Spleen (tissue), 7 donors: Measurements from ENCODE around the gene FANCL.

Source experiments
- CTCF ChIP-seq, 11 experiments: fragments of 200-600 bp in 7 of 11; fragments of 450-650 bp in 4 of 11; sonication (generic) in 4 of 11; IDR thresholded peaks in 8 of 11; conservative IDR thresholded peaks in 3 of 11; 1 replicate in 7 of 11; 2 replicates in 4 of 11; pipeline versions ENCODE4 v1.4.0 to v1.8.0; 2016 to 2021; ENCODE audit warnings: antibody characterized with exemption in 11 of 11, inconsistent platforms in 4 of 11, mild to moderate bottlenecking in 1 of 11
- POLR2A ChIP-seq, 3 donors: fragments of 450-650 bp; IDR thresholded peaks; one replicate each; pipeline ENCODE4 v1.5.1; 2017; ENCODE audit warnings: antibody characterized with exemption in 3 of 3, mild to moderate bottlenecking in 1 of 3
- POLR2AphosphoS5 ChIP-seq, 3 donors: sonication (generic); formaldehyde crosslinking; IDR thresholded peaks; one replicate each; pipeline ENCODE4 v1.5.1; 2017; ENCODE audit warnings: antibody characterized with exemption in 3 of 3
- donor health status: DM: no; HTN: no; CAD: no; lungs with moderate emphysema.
- donor health status: DM: no; HTN: no; CAD: no.
- donor health status: DM: no; HTN: no; CAD: no.

GRCh38 chr2:58241546-58241864 lies 380 bp upstream of the FANCL start:
- TF ChIP-seq CTCF (IDR thresholded peaks at IDR 0.05 in 8 of 11, conservative IDR thresholded peaks at IDR 0.05 in 3 of 11) (no peak), POLR2AphosphoS5 (IDR thresholded peaks at IDR 0.05) (no peak), POLR2A (IDR thresholded peaks at IDR 0.05) (no peak)
